HG03064 (cell line): ENCODE measurements around the gene CLMN.

ENCODE experiments used
- ATAC-seq: cut with Tn5 transposase; IDR thresholded peaks from one replicate; pipeline ENCODE4 v1.9.1; 2021; ENCODE audit warnings: low read depth; ENCODE audit not compliant: unreplicated experiment

The CLMN gene

GRCh38 chr14:95199298-95199983 lies 120.3 kb downstream of the CLMN start:
- ATAC-seq = no peak

- no peak for ATAC-seq
These were observed 121.4 kb downstream of the CLMN start for GRCh38 chr14:95198320-95198719.

- no peak for ATAC-seq
These were observed 122.2 kb downstream of the CLMN start for GRCh38 chr14:95197551-95197950.

GRCh38 chr14:95196826-95197545 lies 122.7 kb downstream of the CLMN start:
- no peak for ATAC-seq

- ATAC-seq = no peak
These were observed 123.4 kb downstream of the CLMN start for GRCh38 chr14:95196268-95196667.

GRCh38 chr14:95195031-95195430 lies 124.7 kb downstream of the CLMN start:
- ATAC-seq = no peak

GRCh38 chr14:95193081-95193480 lies 126.6 kb downstream of the CLMN start:
- ATAC-seq = no peak

- no peak for ATAC-seq
These were observed 127.4 kb downstream of the CLMN start for GRCh38 chr14:95192311-95192710.

- no peak for ATAC-seq
These were observed 128.1 kb downstream of the CLMN start for GRCh38 chr14:95191445-95192199.

GRCh38 chr14:95190857-95191256 lies 128.9 kb downstream of the CLMN start:
- no peak for ATAC-seq

- no peak for ATAC-seq
These were observed 129.3 kb downstream of the CLMN start for GRCh38 chr14:95190346-95190840.

GRCh38 chr14:95189367-95190132 lies 130.2 kb downstream of the CLMN start:
- no peak for ATAC-seq

GRCh38 chr14:95188380-95188779 lies 131.3 kb downstream of the CLMN start:
- ATAC-seq = no peak

GRCh38 chr14:95185767-95186392 lies 133.8 kb downstream of the CLMN start:
- no peak for ATAC-seq

GRCh38 chr14:95185033-95185766 lies 134.5 kb downstream of the CLMN start:
- no peak for ATAC-seq

GRCh38 chr14:95184413-95184790 lies 135.3 kb downstream of the CLMN start:
- no peak for ATAC-seq

GRCh38 chr14:95183532-95184412 lies 135.9 kb downstream of the CLMN start:
- no peak for ATAC-seq

- no peak for ATAC-seq
These were observed 136.6 kb downstream of the CLMN start for GRCh38 chr14:95183082-95183481.

GRCh38 chr14:95182379-95182778 lies 137.3 kb downstream of the CLMN start:
- no peak for ATAC-seq
